Measurements from ENCODE around the gene GDPD4. TPM values are rescaled to one million over a fixed set of nuclear protein-coding genes. Genes with fewer than 3 reads are reported as not detected.

The GDPD4 gene
- total RNA-seq, 4 donors from 2014 or later = not detected

DNA sequence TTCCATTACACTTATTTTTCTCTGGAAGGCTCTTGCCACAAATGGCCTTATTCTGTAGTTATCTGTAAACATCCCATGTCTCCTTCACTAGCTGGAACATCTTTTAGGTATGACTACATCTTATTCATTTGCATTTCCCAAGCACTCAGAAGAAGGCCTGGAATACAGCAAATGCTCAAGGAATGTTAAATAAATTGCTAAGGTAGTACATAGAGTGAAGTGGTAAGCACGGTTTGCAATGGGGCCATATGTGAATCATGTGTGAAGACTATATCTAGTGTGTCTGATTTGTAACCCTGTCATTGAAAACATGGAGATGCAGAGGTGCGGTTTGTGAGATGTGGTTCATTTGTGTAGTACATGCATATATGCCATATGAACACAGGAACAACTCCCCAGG, 33.5 kb downstream of the GDPD4 start:
- WGBS, 2 donors (ENCODE audit: low coverage in 1 of 2) = 88 to 92% methylated on average over 2 of the region's 2 CpGs
- ATAC-seq = no peak
- TF ChIP-seq POLR2AphosphoS5 (IDR thresholded peaks at IDR 0.05) (no peak), CTCF (IDR thresholded peaks at IDR 0.05) (no peak), EP300 (IDR thresholded peaks at IDR 0.05) (no peak), POLR2A (IDR thresholded peaks at IDR 0.05) (no peak)
- H3K27me3 ChIP-seq = no peaks in the 10 kb centered on the region
- H3K36me3 ChIP-seq = no peaks in the 10 kb centered on the region
- H3K9me3 ChIP-seq = peaks cover 0 to 18% (median 0%) of the 10 kb centered on the region in 3 donors
- no peaks in the 10 kb centered on the region for H3K4me1 ChIP-seq
- no peak overlapping the region for H3K27ac ChIP-seq
- H3K4me3 ChIP-seq = no peak overlapping the region

GRCh38 chr11:77266766-77267165, 34.7 kb downstream of the GDPD4 start:
- 50 to 69% methylated on average over 1 of the region's 1 CpG for WGBS, 2 donors (ENCODE audit: low coverage in 1 of 2)
- Histone ChIP-seq H3K4me1 (no peaks in the 10 kb centered on the region), H3K36me3 (no peaks in the 10 kb centered on the region), H3K9me3 (peaks cover 0 to 26% (median 0%) of the 10 kb centered on the region in 3 donors), H3K4me3 (no peak overlapping the region), H3K27me3 (no peaks in the 10 kb centered on the region), H3K27ac (no peak overlapping the region)
- no peak for ATAC-seq
- no peak for TF ChIP-seq POLR2A (IDR thresholded peaks at IDR 0.05)
- TF ChIP-seq CTCF (IDR thresholded peaks at IDR 0.05) = no peak
- TF ChIP-seq POLR2AphosphoS5 (IDR thresholded peaks at IDR 0.05) = no peak
- TF ChIP-seq EP300 (IDR thresholded peaks at IDR 0.05) = no peak

- no peaks in the 10 kb centered on the region for H3K36me3 ChIP-seq
- ATAC-seq = no peak
- no peaks in the 10 kb centered on the region for H3K4me1 ChIP-seq
- no peaks in the 10 kb centered on the region for H3K27me3 ChIP-seq
- TF ChIP-seq EP300 (IDR thresholded peaks at IDR 0.05) = no peak
- TF ChIP-seq POLR2A (IDR thresholded peaks at IDR 0.05) = no peak
- TF ChIP-seq CTCF (IDR thresholded peaks at IDR 0.05) = no peak
- TF ChIP-seq POLR2AphosphoS5 (IDR thresholded peaks at IDR 0.05) = no peak
- no peak overlapping the region for H3K4me3 ChIP-seq
- H3K9me3 ChIP-seq = peaks cover 0 to 34% (median 0%) of the 10 kb centered on the region in 3 donors
- no peak overlapping the region for H3K27ac ChIP-seq
Measured at GRCh38 chr11:77262803-77263202, 38.7 kb downstream of the GDPD4 start.

DNA sequence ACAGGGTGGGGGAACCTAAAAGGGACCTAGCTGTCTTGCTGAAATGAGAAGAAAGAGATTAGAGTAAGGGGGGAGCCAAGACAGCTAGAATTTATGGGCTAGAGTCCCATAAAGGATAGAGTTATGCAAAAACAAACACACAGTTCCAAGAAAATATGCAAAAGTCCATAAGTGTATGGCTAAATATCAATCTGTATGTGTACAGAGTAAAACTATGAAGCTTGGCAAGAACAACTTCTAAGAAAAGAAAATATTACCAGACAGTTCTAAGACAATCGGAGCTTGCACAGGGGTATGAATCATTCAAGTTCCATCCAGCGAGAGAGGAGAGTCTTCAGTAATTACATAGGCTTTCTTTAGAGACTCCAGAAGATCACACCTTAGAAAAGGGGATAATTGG, 41.8 kb downstream of the GDPD4 start:
- H3K27ac ChIP-seq = no peak overlapping the region
- peaks cover 0 to 33% (median 0%) of the 10 kb centered on the region in 3 donors for H3K9me3 ChIP-seq
- H3K36me3 ChIP-seq = no peaks in the 10 kb centered on the region
- TF ChIP-seq POLR2A (IDR thresholded peaks at IDR 0.05) (no peak), POLR2AphosphoS5 (IDR thresholded peaks at IDR 0.05) (no peak), EP300 (IDR thresholded peaks at IDR 0.05) (no peak), CTCF (IDR thresholded peaks at IDR 0.05) (no peak)
- no peak overlapping the region for H3K4me3 ChIP-seq
- no peaks in the 10 kb centered on the region for H3K4me1 ChIP-seq
- H3K27me3 ChIP-seq = no peaks in the 10 kb centered on the region
- ATAC-seq = no peak
- 65 to 68% methylated on average over 2 of the region's 2 CpGs for WGBS, 2 donors (ENCODE audit: low coverage in 1 of 2)

GRCh38 chr11:77253690-77254089, 47.8 kb downstream of the GDPD4 start:
- ATAC-seq = no peak
- no peak overlapping the region for H3K4me3 ChIP-seq
- no peak for TF ChIP-seq EP300 (IDR thresholded peaks at IDR 0.05)
- no peak for TF ChIP-seq POLR2A (IDR thresholded peaks at IDR 0.05)
- no peak for TF ChIP-seq CTCF (IDR thresholded peaks at IDR 0.05)
- TF ChIP-seq POLR2AphosphoS5 (IDR thresholded peaks at IDR 0.05) = no peak
- no peaks in the 10 kb centered on the region for H3K27me3 ChIP-seq
- H3K36me3 ChIP-seq = no peaks in the 10 kb centered on the region
- peaks cover 0 to 9% (median 0%) of the 10 kb centered on the region in 3 donors for H3K9me3 ChIP-seq
- WGBS, 2 donors (ENCODE audit: low coverage in 1 of 2) = 67% methylated on average over 1 of the region's 1 CpG; no CpG with 5 or more reads in 1 of the 2 donors
- no peak overlapping the region for H3K27ac ChIP-seq
- no peaks in the 10 kb centered on the region for H3K4me1 ChIP-seq
